GM23248 (cell line): ENCODE results near the gene AKAP9.

ENCODE experiments used
- EZH2 ChIP-seq: fragments of 200-600 bp; sonication (generic); IDR thresholded peaks from 2 replicates; pipeline ENCODE4 v1.6.1; 2018; ENCODE audit warnings: antibody characterized with exemption, mild to moderate bottlenecking; ENCODE audit not compliant: insufficient read depth, poor library complexity, severe bottlenecking
- EZH2phosphoT487 ChIP-seq: fragments of 200-600 bp; sonication (generic); IDR thresholded peaks from 2 replicates; pipeline ENCODE4 v1.6.1; 2018; ENCODE audit warnings: antibody characterized with exemption, moderate library complexity, mild to moderate bottlenecking, low read depth; ENCODE audit not compliant: insufficient read depth

GRCh38 chr7:92020636-92021035 lies 80.0 kb downstream of the AKAP9 start:
- TF ChIP-seq EZH2: no peak
- no peak for TF ChIP-seq EZH2phosphoT487
